HTERT RPE-1 (cell line): ENCODE data around the gene ACKR3.

Source experiments
- in situ Hi-C: fragments of 300-500 bp; cut with MboI; formaldehyde crosslinking; loops from 4 replicates; pipeline ENCODE4 v1.14.3; 2020; ENCODE audit warnings: low sequenced_read_pairs

ACKR3 gene

GRCh38 chr2:236627841-236628240, 58.2 kb downstream of the ACKR3 start:
- in situ Hi-C loops, result no loop called here

- in situ Hi-C loops, result no loop called here
Observed at GRCh38 chr2:236628256-236628901, 58.8 kb downstream of the ACKR3 start.

- in situ Hi-C loops, result no loop called here
Observed at GRCh38 chr2:236628981-236629605, 59.5 kb downstream of the ACKR3 start.

- in situ Hi-C loops, result no loop called here
Observed at GRCh38 chr2:236629961-236630872, 60.6 kb downstream of the ACKR3 start.

GRCh38 chr2:236631281-236631855, 61.7 kb downstream of the ACKR3 start:
- in situ Hi-C loops, result no loop called here

GRCh38 chr2:236631856-236632291, 62.2 kb downstream of the ACKR3 start:
- in situ Hi-C loops, result no loop called here
